Esophagus squamous epithelium (tissue), 4 donors: ENCODE results near the gene CAPN8.

ENCODE experiments used
- CTCF ChIP-seq, 6 experiments: fragments of 450-650 bp in 4 of 6; fragments of 200-600 bp in 2 of 6; sonication (generic) in 2 of 6; IDR thresholded peaks; one replicate each; pipeline ENCODE4 v1.5.1; 2016 to 2019; ENCODE audit warnings: antibody characterized with exemption in 6 of 6, mild to moderate bottlenecking in 4 of 6, moderate library complexity in 4 of 6
- POLR2A ChIP-seq, 4 donors: fragments of 450-650 bp; IDR thresholded peaks; one replicate each; pipeline ENCODE4 v1.6.1; 2017; ENCODE audit warnings: antibody characterized with exemption in 4 of 4, mild to moderate bottlenecking in 4 of 4, moderate library complexity in 3 of 4

GRCh38 chr1:223642237-223642636, 23.3 kb downstream of the CAPN8 start:
- TF ChIP-seq CTCF (IDR thresholded peaks at IDR 0.05): no peak
- no peak for TF ChIP-seq POLR2A (IDR thresholded peaks at IDR 0.05)
